Measurements from ENCODE around the gene S100A1.
"Not testable (repeated sequence)": the region's sequence is repeated elsewhere in the genome, so short reads cannot be mapped to it uniquely, and the experiment has no call there.

The S100A1 gene
- 0.12 to 0.89 (median 0.43) reads per million in 18 experiments for total RNA-seq

DNA sequence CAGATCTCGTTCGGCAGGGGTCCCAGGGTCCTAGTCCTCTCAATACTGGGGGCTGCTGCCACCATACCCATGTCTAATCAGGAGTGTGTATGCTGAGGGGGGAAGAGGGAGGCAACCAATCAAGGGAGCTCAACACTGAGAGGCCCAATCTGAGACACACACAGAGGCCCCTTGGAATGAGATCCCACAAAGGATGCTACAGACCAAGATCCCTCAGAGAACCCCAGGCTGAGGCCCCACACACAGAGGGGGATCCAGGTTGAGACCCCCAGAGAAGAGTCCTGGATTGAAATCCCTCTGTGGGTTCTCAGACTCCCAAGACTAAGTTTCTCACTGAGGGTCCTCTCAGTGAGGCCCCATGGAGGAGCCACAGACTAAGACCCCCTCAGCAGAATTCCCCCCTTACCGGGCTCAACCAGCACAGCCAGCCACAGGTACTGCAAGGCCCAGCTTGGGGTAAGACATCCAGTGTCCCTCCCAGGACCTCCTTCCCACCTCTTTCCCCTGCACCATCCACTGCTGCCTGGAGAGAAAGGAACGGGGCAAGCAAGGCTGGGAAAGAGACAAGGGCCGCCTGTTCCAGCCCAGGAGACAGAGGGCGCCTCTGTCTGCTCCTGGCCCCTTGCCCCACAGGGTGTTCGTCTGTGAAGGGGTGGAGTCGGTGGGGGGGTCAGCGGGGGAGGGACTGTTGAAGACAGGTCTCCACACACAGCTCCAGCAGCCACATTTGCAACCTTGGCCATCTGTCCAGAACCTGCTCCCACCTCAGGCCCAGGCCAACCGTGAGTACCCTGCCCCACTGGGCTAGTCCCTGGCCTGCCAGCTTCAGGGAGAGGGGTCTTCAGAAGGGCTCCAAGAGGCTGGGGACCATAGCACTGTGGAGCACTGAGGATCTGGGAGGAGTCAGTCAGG, at the start of gene S100A1:
Gene S100A1 (plus strand): TSS at position 720 of the 912 bp plus-strand sequence. CDS start 2,088 bp downstream, outside the sequence.
- no peak for DNase-seq

DNA sequence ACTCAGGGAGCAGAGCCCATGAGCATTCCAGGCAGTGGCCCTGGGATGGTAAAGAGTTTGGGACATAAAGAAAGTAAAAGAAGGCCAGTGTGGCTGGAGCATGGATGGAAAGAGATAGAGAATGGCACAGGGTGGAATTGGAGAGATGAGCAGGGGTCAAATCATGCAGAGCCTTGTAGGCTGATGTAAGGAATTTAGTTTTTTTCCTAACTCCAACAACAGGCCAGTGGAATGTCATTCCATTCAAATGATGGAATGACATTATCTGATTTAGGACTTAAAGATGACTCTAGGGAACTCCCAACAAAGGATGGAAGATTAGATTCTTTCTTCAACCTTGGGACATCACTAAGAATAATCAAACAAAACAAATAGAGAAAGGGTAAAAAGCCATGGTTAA, 49.7 kb upstream of the S100A1 start:
- DNase-seq, result no peak

DNA sequence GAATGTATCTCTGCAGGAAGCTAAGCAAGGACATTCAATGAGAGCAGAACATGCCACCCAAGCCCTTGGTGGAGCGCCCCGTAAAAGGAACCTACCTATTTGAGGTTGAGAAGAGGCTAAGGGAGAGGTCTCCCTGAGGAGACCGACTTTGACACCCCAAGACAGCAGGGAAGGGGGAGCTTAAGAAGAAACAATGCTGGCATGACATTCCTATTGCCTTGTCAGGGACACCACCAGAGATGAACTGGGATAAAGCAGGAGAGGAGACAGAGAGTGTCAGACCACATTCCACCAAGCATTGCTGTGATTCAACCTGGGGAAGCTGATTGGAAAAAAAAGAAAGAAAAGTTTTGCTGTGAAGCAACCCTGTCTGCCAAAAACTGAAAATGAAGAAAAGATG, 49.3 kb upstream of the S100A1 start:
- no peak for DNase-seq

DNA sequence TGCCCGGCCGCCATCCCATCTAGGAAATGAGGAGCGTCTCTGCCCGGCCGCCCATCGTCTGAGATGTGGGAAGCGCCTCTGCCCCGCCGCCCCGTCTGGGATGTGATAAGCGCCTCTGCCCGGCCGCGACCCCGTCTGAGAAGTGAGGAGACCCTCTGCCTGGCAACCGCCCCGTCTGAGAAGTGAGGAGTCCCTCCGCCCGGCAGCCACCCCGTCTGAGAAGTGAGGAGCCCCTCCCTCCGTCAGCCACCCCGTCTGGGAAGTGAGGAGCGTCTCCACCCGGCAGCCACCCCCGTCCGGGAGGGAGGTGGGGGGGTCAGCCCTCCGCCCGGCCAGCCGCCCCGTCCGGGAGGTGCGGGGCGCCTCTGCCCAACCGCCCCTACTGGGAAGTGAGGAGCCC, 45.4 kb upstream of the S100A1 start:
- not testable (repeated sequence) for DNase-seq

DNA sequence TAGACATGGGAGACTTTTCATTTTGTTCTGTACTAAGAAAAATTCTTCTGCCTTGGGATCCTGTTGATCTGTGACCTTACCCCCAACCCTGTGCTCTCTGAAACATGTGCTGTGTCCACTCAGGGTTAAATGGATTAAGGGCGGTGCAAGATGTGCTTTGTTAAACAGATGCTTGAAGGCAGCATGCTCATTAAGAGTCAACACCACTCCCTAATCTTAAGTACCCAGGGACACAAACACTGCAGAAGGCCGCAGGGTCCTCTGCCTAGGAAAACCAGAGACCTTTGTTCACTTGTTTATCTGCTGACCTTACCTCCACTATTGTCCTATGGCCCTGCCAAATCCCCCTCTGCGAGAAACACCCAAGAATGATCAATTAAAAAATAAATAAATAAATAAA, 44.7 kb upstream of the S100A1 start:
- not testable (repeated sequence) for DNase-seq

DNA sequence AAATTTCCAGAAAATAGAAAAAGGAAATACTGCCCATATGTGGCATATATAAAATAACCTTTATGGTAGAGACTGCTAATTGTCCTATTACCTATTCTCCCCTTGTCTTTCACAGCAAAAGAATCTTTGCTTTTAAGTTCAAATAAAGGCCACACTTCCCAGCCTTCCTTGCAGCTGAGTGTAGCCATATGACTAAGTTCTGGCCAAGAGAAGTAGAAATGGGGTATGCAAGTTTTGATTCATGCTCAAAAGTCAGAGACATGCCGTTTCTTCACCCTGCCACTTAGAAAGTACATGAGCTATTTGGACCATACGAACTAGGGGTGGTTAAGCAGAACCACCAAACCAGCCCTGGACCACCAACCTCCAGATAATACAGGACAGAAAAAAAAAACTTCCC, 44.3 kb upstream of the S100A1 start:
- DNase-seq, result no peak

DNA sequence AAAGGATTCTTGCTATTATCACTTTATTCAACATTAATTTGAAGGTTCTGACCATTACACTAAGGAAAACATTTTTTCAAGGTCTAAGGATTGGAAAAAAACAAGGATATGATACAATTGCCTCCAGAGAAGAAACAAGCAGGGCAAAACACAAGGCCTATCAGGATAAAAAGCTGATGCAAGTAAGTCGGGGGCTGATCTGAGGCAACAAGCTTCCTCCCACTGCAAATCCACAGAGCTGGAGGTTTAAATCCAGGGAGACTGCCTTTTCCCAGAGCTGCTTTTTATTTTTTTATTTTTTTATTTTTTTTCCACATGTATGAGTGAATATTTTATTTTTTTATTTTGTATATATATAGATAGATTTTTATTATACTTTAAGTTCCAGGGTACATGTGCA, 43.2 kb upstream of the S100A1 start:
- DNase-seq, result peak in 1 of 2 donors; percentile 56

DNA sequence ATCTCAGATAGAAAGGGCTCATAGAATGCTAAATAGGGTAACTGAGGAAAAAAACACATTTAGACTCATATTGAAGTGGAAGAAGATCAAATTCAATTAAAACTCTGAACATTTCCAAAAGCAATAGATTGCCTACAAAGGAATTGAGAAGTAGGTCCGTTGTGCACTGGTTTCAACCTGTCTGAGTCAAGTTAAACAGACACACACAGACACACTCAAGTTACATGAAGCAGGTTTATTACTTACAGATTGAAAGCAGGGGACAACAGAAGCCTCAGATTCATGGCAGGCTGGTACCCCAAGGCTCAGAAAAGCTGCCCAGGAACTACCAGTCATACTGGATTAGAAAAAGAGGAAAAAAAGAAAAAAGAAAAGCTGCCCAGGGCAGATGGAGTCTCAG, 41.9 kb upstream of the S100A1 start:
- DNase-seq, result no peak

DNA sequence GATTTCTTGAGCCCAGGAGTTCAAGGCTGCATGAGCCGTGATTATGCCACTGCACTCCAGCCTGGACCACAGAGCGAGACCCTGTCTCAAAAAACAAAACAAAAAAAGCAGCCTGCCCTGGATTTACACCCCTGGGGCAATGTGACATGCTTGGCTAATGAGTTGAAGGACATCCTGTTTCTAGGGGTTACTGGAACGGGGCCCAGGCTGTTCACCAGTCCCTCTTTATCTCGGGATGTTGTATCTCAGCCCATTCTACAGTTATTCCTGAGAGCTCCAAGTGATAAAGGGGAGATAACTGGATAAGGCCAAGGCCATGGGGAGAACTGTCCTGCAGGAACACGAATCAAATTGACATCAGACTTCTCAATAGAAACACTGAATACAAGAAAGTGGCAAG, 40.9 kb upstream of the S100A1 start:
- no peak for DNase-seq

DNA sequence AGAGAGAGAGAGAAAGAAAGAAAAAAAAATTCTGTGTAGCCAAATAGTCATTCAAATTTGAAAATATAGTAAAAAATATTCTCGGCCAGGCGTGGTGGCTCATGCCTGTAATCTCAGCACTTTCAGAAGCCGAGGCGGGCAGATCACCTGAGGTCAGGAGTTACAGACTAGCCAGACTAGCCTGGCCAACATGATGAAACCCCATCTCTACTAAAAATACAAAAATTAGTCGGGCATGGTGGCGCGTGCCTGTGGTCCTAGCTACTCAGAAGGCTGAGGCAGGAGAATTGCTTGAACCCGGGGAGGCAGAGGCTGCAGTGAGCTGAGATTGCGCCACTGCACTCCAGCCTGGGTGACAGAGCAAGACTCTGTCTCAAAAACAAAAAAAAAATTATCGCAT, 40.2 kb upstream of the S100A1 start:
- DNase-seq, result not testable (repeated sequence)

DNA sequence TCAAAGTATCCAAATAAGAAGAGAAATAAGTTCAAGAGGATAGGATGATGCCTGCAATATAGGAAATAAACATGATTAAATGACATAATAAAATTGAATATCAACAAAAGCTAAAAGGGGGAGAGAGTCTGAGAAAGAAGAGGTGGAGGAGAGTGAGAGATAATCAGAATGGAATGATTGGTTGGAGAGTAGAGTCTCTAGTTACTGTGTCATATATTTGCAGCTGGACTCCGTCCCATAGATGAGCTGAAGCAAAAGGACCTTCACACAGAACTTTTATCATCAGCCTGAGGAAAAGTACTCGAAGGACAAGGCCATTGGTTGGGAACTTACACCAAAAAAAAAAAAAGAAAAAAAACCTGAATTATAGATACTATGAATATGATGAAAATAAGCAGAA, 39.8 kb upstream of the S100A1 start:
- no peak for DNase-seq

DNA sequence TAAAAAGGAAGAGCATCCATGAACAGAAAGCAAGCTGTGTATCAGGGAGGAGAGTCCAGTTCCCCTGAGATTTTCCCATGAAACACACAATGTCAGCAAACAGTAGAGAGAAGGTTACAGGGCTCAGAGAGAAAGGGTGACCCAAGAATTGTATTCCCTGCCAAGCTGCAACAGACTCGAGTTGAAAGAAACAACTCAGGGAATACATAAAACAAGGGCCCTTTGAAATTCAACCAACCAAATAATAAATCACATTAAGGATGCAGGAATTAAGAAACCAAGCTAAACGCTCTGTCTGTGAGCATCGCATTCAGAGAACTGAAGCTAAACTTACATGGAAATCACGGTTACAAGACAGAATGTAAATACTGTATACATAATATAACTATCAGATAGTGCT, 35.5 kb upstream of the S100A1 start:
- no peak for DNase-seq

DNA sequence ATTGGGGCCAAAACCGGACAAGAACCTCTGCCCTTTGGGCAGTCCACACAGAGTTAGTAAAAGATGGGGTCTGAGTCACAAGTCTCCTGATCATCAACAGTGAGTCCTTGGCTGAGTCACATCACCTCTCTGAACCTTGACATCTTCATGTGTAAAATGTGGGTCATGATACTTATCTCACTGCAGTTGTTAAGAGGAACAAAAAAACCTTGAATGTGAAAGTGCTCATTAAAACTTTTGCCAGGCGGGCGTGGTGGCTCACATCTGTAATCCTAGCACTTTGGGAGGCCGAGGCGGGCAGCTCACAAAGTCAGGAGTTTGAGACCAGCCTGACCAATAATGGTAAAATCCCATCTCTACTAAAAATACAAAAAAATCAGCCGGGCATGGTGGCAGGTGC, 31.0 kb upstream of the S100A1 start:
- DNase-seq, result peak; percentile 68 to 78

DNA sequence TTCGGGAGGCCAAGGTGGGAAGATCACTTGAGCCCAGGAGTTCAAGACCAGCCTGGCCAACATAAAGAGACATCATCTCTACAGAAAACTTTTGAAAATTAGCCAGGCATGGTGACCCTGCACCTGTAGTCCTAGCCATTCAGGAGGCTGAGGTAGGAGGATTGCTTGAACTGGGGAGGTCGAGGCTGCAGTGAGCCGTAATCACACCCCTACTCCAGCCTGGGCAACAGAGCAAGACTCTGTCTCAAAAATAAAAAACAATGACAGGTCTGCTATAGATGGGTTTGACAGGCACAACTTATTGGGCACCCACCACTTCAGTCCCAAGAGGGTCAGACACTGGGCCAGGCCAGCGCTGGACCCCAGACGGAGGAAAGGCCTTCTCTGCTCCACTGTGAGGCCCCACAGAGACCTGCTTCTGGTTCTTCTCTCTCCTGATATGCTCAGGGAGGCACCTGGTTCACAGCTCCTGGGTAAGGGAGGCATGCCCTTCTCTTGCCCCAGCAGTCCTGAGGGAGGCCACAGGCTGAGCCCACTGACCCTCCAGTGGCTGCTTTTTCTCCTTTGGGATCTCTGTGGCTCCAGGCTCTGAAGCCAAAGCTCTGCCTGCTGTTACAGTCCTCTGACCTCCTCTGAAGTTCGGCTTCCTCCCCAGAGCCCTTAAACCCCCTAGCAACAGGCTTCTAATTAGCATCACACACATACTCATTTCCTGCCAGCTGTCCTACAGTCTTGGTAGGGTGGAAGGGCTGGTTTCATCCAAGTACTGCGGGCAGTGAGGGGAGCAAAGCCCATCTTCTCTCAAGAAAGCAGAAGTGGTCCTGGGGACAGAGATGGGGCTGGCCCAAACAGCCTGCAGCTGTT, 29.7 kb upstream of the S100A1 start:
- DNase-seq, result peak; percentile 19 to 45

DNA sequence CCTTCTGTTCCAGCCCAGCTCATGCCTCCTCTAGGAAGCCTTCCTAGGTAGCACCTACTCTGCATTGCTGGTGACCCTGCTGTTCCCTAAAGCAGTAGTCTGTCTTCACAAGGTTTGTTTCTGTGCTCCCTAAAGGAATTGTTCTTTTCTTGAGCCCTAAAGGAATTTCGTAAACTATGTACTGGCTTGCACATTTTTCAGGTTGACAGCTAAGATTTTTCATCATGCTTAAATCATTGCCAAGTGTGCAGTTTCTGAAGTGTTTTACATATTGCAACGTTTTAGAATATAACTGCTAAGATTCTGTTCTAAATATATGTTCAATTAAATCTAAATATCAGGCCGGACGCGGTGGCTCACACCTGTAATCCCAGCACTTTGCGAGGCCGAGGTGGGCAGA, 28.4 kb upstream of the S100A1 start:
- DNase-seq, result no peak

DNA sequence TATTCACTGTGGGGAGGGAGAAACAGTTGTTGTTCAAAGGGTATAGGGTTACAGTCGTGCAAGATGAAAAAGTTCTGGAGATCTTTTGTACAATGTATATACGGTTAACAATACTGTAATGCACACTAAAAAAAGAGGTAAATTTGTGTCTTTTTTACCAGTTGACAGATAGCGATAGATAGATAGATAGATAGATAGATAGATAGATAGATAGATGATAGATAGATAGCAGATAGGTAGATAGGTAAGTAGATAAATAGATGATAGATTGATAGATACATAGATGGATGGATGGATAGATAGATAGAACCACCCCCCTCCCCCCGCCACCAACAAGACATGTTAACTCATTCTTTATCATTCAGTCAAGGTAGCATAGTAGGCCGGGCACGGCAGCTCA, 25.5 kb upstream of the S100A1 start:
- DNase-seq, result no peak

DNA sequence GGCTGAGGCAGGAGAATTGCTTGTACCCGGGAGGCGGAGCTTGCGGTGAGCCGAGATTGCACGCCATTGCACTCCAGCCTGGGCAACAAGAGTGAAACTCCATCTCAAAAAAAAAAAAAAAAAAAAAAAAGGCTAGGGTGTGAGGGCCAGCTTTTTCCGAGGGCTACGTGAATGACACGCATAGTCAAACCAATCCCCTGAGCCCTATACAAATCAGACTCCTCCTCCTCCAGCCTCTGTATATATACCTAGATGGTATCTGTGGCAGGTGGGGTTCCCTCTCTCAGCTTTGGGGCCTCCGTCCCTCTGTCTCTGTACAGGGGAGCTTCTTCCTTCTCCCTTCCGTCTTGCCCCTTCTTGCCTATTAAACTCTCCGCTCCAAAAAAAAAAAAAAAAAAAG, 22.0 kb upstream of the S100A1 start:
- DNase-seq, result no peak

DNA sequence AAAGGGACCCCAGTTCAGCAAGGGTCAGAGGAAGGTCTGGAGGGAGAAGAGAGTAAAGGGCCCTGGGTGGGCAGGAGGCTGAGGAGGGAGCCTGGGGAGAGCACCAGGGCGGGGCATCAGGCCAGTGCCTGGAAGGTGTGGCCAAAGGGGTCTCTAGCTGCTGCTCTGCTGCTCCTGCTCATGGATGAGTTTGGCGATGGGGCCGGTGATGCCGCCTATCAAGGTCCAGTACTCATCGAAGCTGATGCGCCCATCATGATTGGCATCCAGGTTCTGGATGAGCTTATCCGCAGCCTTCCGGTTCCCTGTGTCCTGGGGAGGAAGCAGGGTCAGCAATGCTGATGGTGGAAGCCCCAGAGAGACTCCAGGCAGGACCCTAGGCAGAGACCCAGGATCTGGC, 20.9 kb upstream of the S100A1 start:
- DNase-seq, result no peak

DNA sequence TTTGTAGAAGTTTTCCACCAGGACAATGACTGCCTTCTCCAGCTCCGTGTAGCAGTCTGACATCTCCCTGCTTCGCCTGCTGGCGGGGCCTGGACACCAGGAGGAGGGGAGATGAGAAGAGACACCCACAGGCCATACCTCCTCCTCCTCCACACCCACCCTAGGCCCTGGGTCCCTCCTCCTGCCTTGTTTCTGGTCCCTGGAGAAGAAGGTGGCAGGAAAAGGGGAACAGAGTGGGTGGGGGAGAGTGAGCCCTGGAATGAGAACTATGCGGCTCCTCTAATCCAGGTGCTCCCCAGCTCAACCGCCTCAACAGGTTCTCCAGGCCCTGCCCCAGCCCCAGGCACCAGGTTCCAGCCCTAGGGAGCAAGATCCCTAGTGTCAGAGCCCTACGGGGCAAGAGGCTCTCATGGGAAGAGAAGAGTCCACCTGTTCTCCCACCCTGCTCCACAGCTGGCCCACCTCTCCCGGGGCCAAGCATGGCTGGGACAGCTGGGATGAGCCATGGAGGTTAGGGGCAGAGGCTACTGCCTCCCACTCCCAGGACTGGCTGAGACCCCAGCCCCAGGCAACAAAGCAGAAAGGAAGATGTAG, 20.0 kb upstream of the S100A1 start:
- no peak for DNase-seq

DNA sequence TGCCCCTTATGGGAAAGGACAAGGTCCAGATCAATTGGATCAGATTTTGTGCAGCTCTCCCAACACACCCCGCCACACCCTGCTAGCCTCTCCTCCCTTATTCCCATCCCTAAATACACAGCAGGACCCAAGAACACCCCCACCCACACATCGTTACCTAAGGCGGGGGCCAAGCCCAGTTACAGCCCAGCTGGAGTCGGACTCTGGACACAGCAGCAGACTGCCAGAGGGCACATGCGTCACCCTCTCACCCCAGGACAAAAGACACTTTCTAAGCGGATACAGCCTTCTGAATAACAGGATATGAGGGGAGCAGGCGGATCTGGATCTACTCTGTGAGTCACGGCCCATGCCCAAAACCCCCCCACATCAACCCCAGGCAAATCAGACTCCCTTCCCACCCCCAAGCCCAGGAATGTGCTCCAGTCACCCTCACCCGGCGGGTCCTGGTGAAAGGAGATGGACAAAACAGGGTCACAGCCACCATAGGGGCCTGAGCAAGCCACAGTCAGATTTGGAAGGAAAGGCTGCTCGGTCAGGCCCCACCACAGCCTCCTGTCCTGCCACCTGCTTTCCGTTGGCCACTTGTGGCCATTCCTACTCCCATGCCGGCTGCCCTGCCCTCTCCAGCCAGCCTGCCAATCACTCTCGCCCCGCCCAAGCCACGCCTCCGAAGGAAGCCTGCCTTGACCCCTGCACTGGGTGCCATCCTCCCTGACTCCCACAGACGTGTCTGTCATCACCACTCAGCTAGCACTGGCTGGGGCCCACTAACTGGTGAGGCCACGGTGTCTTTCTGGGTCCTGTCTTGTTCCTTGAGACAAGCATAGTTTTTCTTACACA, 19.3 kb upstream of the S100A1 start:
- DNase-seq, result peak; percentile 84 to 92

DNA sequence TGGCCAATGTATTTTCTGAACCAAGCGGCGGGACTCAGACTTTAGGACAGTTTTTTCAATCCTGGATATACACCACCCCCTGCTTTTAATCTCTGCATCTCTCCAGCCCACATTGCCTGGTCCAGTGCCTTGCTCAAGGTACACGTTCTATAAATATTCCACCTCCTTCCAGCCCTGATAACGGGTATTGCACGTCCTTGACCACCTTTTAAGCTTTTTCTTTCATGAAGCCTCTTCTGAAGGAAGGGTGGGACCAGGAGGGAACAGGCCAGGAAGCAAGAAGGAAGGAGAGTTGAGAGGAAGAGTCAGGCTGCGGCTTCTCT, 18.7 kb upstream of the S100A1 start:
- DNase-seq, result no peak

DNA sequence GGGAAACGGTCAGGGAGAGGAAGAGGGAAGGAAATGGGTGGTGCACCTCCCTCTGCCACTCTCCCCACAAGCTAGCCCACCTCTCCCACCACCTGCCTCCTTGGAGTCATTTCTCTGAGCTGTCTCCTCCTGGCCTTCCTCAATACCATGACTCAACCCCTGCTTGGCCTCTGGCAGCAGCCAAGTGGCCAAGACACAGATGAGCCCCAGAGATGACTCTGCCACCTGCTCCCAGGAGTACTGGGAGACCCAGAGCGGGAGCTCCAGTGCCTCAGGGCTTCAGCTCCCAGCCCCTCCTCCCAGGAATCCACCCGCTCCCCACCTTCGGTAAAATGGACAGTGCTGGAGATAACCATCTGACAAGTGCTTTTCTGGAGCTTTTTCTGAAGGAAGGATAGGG, 17.9 kb upstream of the S100A1 start:
- peak; percentile 33 to 58 for DNase-seq
